Measurements from ENCODE around the gene PLPPR2.
"Not testable (repeated sequence)": the region's sequence is repeated elsewhere in the genome, so short reads cannot be mapped to it uniquely, and the experiment has no call there.

PLPPR2 gene, protein sequence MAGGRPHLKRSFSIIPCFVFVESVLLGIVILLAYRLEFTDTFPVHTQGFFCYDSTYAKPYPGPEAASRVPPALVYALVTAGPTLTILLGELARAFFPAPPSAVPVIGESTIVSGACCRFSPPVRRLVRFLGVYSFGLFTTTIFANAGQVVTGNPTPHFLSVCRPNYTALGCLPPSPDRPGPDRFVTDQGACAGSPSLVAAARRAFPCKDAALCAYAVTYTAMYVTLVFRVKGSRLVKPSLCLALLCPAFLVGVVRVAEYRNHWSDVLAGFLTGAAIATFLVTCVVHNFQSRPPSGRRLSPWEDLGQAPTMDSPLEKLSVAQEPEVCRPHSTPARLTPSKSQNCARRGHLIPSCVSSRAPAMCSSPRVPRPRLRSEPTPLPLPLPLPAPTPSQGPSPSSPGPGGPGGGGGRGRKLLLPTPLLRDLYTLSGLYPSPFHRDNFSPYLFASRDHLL

DNA sequence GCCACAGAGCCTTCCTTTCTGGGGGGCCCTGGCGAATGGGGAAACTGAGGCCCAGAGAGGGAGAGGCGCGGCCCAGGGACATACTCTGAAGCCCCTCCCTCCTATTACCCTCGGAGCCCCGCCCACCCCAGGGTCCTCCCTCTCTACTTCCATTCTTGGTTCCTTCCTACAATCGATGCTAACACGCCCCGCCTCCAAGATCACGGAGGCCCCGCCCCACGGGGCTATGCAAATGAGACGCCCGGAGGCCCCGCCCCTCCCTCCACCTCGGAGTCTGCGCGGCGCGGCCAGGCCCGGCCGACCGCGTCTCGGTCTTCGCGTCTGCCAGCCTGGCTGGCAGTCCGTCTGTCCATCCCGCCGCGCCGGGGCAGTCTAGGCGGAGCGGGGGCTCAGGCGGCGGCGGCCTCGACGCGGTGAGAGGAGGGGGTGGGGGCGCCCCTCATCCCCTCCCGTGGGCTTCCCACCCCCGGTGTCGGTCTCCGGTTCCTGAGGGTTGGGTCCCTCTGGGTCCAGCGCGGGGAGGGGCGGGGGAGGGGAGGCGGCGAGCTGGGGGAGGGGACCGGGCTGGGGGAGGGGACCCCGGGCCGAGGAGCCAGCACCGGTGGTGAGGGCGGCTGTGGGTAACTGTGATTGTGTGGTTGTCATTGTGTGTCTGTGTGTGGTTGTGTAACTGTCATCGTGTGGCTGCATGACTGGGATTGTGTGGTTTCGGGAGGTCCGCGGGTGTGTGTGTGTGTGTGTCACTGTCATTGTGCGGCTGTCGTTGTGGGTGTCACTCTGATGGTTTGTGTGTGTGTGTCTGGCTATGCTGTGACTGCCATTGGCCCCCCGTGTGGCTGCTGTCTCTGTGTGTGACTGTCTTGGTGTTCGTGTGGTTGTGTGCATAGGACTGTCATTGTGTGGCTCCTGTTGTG is at the start of gene PLPPR2:
Gene PLPPR2, plus strand, starts transcription at position 273 of the 914 bp plus-strand sequence. CDS start 2,242 bp downstream, outside the sequence.
- DNase-seq = peak; percentile 70

DNA sequence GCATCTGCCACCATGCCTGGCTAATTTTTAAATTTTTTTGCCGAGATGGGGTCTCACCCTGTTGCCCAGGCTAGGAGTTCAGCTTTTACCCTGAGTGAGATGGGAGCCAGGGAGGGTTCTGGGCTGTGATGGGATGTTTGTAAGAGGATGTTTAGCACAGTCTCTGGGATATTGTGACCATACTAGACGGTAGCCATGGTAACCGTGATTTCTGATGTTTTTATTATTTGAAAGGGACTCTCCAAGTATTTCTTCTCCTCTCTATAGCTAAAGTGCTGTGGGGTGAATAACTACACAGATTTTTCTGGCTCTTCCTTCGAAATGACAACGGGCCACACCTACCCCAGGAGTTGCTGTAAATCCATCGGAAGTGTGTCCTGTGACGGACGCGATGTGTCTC is 48.9 kb upstream of the PLPPR2 start:
- DNase-seq = no peak

DNA sequence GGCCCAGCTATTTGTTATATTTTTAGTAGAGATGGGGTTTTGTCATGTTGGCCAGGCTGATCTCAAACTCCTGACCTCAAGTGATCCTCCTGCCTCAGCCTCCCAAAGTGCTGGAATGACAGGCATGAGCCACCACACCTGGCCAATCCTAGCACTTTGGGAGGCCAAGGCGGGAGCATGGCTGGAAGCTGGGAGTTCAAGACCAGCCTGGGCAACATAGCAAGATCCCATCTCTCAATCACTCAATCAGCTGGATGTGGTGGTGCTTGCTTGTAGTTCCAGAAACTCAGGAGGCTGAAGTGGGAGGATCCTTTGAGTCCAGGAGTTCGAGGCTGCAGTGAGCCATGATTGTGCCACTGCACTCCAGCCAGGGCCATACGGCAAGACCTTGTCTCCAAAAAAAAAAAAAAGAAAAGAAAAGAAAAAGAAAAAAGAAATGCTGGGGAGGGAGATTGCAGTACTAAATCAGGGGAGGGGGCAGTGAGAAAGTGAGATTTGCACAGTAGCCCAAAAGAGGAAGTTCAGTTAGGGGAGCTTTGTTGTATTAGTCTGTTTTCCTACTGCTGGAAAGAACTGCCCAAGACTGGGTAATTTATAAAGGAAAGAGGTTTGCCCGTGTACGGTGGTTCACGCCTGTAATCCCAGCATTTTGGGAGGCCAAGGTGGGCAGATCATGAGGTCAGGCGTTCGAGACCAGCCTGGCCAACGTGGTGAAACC is 34.8 kb upstream of the PLPPR2 start:
- DNase-seq = not testable (repeated sequence)

DNA sequence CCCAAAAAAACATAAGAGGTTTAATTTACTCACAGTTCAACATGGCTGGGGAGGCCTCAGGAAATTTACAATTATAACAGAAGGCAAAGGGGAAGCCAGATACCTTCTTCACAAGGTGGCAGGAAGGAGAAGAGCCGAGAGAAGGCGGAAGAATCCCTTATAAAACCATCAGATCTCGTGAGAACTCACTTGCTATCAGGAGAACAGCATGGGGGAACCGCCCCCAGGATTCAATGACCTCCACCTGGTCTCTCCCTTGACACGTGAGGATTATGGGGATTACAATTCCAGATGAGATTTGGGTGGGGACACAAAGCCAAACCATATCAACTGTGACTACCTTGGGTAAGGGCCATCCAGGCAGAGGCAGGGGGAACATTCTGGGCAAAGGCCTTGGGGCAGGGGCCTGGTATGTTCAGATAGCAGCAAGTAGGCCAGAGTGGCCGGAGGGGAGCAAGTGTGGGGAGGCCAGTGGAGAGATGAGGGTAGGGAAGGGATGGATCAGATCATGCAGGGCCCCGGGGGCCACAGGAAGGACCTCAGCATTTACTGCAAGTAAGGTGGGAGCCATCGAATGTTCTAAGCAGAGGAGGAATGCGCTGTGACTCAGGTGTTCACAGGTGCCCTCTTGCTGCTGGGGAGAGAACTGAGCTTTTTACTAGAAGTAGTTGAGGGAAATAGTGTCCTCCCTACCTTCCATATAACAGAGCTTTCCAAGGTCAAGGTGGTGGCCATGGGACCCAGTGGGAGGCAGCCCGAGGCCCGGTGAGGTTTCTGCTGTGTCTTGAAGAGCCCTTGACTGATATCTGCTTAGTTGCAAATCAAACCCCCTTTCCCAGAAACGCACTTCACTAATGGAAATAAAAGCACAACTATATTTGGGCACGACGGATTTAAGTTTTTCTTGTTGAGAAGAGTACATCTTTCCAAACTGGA is 33.8 kb upstream of the PLPPR2 start:
- no peak for DNase-seq

DNA sequence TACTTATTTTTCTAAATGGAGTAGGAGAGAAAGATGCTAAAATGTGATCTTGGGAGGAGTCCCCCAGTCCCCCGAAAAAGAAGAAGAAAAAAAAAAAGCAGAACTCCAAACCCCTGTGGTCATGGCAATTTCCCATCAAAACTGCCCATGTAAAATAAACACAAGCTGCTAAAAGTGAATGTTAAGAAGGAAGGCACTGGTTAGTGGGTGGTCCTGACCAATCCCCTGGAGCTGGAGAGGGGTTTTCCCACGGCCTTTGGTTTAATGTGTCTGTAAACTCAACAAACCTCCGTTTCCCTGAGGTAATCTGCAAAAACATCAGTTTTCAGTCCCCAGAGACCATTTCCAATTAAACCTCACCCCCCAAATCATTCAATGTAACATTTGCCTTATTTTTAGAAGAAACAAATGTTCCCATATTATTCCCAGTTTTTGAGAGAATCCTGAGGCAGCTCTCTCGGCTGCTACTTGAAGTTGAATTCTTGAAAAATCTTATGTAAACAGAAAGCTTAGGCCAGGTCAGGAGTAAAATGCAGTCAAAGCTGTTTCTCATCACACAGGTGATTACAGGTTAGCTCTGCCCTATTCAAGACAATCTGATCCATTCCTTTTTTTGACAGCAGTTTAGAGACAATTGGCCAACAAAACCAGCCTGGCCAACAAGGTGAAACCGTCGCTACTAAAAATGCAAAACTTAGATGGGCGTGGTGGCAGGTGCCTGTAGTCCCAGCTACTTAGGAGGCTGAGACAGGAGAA is 32.8 kb upstream of the PLPPR2 start:
- no peak for DNase-seq

DNA sequence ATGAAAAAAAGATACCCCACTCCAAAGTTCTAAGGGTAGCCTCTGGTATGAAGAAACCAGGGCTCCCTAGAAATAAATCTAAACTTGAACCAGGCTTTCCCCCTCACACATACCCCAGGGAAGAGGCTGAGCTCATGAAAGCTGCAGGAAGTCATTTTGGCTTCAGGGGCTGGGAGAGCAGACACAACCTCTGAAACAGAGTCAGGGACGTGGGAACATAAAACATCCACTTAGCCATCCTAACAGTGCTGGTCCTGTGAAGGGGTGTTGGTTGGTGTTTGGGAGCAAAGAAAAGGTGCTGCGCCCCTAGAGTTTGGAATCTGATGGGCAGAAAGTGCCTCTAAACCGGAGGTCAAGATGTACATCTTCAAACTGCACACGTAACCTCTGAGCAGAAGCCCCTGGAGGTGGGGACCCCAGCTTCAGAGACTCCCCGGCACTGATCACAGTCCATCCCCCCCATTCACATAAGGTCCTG is 31.6 kb upstream of the PLPPR2 start:
- no peak for DNase-seq

DNA sequence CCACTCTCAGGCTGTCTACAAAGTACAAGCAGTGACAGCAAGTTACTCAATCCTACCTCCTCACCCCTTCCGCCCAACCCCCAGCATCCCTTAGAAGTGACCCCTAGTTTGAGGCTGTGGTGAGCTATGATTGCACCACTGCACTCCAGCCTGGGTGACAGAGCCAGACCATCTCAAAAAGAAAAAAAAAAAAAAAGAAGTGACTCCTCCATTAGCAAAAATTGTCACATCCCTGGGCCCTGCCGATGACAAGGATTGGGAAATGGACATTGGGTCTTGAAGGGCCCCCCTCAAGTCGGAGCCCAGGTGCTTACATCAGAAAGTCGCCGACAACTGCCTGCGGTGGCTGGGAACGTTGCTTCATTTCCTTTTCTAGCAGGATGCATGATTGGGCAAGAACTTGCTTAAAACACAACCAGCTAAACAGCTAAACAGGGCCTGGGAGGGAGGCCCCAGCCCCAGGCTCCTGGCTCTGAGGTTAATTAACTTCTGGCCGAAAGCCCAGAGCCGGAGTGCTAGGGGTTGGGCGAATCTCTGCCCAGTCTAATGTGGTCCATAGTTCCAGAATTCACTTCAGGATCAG is 31.1 kb upstream of the PLPPR2 start:
- no peak for DNase-seq

DNA sequence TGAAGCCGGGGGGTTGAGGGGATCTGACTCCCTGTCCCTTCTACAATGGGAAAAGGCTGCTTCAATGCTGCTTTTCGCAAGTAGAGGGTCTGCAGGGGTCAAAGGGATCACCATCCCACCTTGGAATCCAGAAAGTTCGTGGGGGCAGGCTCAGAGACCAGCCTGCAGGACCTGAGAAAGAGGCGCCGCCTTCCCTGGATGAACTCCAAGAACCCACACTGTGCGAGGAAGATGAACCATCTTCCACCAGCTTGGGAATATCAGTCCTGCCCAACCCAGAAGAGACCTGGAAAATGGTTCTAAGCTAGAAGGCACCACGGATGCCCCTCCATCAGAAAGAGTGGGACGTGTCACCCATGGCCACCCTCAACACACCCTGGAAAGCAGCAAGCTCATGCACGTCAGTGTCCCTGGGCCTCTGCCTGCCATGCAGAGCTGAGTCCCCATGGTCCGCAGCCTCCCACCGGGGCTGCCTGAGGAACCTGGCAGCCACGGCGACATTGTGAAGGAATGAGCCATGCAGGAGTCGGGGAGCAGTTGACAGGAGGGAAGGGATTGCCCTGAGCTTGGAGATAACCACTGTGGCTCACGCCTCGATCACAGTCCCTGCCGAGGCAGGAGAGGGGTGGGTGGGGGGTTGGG is 30.4 kb upstream of the PLPPR2 start:
- DNase-seq = no peak

DNA sequence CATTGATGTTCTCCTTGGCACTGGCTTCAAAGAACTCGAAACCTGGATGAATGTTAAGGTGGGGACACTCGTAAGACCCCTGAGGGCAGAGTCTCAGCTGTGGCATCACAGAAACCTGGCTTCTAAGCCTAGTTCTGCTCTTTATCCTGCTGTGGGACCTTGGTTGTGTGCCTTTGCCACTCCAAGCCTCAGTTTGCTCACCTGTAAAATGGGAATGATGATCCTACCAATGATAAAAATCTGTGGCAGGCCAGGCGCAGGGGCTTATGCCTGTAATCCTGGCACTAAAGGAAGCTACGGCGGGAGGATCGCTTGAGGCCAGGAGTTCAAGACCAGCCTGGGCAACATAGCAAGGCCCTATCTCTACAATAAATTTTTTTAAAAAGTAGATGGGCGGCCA is 29.7 kb upstream of the PLPPR2 start:
- no peak for DNase-seq

DNA sequence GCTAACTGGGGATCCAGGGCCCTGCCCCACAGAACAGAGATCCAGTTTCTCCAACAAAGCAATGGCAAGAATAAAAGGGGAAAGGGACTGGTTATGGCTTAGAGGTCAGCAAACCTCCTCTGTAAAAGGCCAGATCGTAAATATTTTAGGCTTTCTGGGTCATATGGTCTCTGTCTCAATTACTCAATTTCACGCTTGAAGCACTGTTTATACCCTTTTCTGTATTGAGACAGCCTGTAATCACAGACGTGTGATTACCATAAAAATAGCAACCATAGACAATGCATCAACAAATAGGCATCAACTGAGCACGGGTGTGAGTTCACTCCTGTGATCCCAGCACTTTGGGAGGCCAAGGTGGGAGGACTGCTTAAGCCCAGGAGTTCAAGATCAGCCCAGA is 25.1 kb upstream of the PLPPR2 start:
- no peak for DNase-seq

DNA sequence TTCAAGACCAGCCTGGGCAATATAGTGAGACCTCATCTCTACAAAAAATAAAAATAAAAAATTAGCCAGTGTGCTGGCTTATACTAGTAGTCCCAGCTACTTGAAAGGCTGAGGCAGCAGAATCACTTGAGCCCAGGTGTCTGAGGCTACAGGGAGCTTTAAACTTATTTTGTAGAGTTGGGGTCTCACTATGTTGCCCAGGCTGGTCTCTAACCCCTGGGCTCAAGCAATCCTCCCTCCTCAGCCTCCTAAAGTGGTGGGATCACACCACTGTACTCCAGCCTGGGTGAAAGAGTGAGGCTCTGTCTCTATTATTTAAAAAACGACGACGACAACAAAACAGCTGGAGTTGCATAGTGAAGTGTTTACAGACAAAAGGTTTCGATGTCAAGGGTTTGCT is 23.7 kb upstream of the PLPPR2 start:
- DNase-seq = no peak

DNA sequence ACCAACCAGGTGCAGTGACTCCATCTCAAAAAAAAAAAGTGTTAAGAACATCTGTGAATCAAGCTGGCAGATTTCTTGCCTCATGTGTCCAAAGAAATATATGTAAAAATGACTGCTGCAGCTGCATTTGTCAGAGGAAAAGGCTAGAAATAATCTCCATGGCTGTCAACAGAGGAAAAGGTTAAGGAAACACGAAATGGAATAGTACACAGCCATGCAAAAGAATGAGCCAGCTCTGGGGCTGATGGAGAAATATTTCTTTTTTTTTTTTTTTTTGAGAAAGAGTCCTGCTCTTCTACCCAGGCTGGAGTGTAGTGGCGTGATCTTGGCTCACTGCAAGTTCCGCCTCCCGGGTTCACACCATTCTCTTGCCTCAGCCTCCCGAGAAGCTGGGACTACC is 22.4 kb upstream of the PLPPR2 start:
- DNase-seq = no peak

DNA sequence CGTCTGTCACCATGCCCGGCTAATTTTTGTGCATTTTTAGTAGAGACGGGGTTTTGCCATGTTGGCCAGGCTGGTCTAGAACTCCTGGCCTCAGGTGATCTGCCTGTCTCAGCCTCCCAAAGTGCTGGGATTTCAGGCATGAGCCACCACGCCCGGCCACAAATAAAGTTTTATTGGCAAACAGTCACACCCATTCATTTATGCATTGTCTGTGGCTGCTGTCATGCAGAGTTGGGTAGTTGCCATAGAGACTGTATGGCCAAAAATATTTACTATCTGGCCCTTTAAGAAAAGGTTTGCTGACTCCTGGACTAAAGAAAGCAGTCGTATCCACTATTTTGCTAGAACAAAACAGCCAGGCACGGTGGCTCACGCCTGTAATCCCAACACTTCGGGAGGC is 21.4 kb upstream of the PLPPR2 start:
- DNase-seq = not testable (repeated sequence)

DNA sequence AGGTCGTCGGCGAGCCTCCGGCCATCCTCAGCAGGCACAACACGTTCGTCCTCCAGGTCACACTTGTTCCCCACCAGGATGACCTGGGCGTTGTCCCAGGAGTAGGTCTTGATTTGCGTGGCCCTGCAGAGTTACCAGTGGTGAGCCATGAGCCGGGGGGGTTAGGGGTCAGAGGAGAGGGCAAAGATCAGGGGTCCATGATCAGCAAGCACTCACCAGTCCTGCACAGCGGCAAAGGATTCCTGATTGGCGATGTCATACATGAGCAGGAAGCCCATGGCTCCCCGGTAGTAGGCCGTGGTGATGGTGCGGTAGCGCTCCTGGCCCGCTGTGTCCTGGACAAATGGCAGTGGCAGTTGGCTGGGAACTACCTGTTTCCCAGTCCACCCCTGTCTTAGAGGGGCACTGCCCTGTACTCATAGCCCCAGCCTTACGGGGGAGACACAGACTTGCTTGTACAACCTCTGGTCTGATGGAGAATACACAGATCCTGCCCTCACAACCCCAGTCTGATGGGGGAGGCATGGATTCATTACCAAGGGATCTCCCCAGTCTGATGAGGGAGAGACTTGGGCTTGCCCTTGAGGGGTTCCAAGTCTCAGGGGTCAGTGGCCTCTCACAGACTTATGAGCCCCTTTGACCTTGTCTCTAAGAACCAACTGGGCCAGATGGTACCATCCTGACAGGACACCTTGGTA is 19.6 kb upstream of the PLPPR2 start:
- DNase-seq = no peak

DNA sequence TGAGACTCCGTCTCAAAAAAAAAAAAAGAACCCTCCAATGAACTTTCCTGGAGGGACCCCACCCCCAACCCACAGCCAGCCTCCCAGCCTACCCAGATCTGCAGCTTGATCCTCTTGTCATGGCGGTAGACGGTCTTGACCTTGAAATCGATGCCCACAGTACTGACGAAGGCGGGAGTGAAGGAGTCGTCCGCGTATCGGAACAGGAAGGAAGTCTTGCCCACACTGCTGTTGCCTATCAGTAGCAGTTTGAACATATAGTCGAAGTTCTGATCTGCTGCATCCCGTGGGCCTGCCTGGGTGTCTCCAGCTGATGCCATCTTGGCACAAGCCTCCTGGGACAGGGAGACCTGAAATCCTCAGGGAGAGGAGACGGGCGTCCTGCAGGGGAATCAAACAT is 18.2 kb upstream of the PLPPR2 start:
- no peak for DNase-seq

DNA sequence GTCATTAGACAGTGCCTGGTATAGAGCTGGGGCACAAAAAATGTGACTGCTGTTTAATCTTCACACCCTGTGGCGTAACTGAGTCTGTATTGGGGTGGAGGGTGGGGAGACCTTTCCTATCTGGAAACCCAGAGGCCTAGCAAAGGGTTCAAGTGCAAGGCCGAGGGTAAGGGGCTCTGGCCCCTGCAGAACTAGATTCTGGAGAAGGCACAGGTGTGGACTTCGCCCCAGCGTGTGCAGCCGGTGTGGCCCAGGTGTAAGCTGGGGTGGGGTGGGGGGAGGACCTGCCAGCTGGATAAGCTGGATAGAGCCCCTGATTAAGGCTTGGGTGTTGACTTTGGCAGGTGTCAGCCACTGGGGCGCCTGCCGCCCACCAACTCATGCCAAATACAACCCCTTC is 17.1 kb upstream of the PLPPR2 start:
- DNase-seq = no peak

DNA sequence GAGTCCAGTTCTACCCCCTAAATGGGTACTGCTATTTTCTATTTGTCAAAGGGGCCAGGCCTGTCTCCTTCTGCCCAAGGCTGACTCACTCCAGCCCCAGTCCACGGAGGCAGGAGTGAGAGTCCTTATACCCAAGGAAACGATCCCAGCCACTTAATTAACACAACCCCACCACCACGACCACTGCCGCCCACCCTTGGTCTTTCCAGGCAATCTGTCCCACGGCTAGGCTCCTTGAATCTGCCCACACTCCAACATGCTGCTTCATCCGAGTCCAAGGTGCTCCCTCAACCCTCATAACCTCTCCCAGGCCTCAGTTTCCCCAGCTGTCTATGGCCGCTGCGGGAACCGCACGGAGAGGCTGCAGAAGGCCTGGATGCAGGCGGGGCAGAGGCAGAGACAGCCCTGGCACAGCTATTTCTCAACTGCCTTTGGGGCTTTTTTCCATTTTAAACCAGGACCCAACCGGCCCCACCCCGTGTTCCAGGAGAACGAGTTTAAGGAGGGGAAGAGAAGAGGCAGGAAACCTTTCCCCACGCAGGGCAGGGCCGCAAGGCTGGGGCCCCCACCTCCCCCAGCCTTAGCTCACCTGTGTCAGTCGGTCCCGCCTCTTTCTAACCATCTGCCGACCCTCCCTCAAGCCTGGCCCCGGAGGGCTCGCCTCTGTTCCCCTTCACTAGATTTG is 16.5 kb upstream of the PLPPR2 start:
- no peak for DNase-seq

DNA sequence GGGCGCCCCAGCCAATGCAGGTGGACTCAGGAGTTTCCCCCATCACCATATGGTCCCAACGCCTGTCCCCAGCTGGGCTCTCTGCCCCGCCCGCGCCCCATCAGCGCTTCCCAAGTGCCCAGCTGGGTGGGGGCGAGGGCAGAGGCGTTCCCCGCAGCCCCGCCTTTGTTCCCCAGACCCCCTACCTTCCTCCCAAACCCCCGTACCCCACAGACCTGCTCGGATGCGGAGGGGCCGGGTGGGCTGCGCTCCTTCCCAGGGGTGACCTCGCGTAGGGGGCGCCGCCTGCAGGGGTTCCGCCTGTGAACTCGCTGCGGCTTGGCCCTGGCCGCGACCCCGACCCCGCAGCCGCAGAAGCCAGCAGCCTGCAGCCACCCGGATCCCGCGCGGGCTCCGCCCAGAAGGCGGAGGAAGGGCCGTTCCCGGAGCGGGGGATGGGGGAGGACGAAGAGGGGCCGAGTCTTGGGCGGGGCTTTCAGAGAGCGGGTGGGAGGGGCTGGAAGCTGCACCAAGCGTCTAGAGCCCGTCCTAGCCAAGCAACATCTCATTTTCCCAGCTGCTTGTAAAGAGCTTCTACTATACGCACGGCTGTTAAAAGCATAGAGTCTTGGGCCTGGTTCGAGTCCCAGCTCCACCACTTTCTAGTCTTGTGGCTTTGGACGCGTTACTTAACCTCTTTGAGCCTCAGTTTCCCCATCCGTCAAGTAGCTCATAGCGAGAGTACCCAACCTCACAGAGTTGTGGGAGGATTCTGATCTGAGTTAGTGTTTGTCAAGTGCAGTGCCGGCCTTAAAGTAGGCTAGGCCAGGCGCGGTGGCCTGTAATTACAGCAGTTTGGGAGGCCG is 15.8 kb upstream of the PLPPR2 start, which contains the start of gene RAB3D:
Gene RAB3D, minus strand, starts transcription at position 404 of the 845 bp plus-strand sequence. CDS start 2,258 bp downstream, outside the sequence.
- DNase-seq = peak; percentile 54 to 77
